Ascending aorta (tissue), 2 donors: ENCODE measurements around the gene NBR1. TPM values are rescaled to one million over a fixed set of nuclear protein-coding genes. Genes with fewer than 3 reads are reported as not detected.
"Not testable (repeated sequence)": the region's sequence is repeated elsewhere in the genome, so short reads cannot be mapped to it uniquely, and the experiment has no call there.

Experiments
- DNase-seq, 2 donors: peaks; one replicate each; pipeline ENCODE4 v3.0.0-alpha.2; 2019; ENCODE audit warnings: low spot score in 2 of 2
- H3K27ac ChIP-seq, 2 donors: fragments of 200-600 bp; sonication (generic); one replicate each; pipeline ENCODE4 v1.5.1; 2016 to 2017; ENCODE audit warnings: mild to moderate bottlenecking in 1 of 2
- H3K27me3 ChIP-seq: fragments of 200-600 bp; sonication (generic); one replicate; pipeline ENCODE4 v1.5.1; 2017
- H3K36me3 ChIP-seq, 2 donors: fragments of 200-600 bp; sonication (generic); one replicate each; pipeline ENCODE4 v1.5.1; 2016
- H3K4me1 ChIP-seq, 2 donors: fragments of 200-600 bp; sonication (generic); one replicate each; pipeline ENCODE4 v1.5.1; 2016 to 2017; ENCODE audit warnings: mild to moderate bottlenecking in 1 of 2
- H3K4me3 ChIP-seq, 2 donors: fragments of 200-600 bp; sonication (generic); one replicate each; pipeline ENCODE4 v1.5.1; 2016 to 2017; ENCODE audit warnings: mild to moderate bottlenecking in 1 of 2
- H3K9me3 ChIP-seq, 2 donors: fragments of 200-600 bp; sonication (generic); one replicate each; pipeline ENCODE4 v1.5.1; 2016
- CTCF ChIP-seq, 3 experiments: fragments of 200-600 bp in 2 of 3; fragments of 450-650 bp in 1 of 3; sonication (generic) in 2 of 3; IDR thresholded peaks; one replicate each; pipeline ENCODE4 v1.5.1; 2016 to 2019; ENCODE audit warnings: antibody characterized with exemption in 3 of 3, mild to moderate bottlenecking in 1 of 3, moderate library complexity in 1 of 3
- intact Hi-C: fragments of 100-400 bp; cut with DNase I; formaldehyde crosslinking; loops from one replicate; pipeline ENCODE4 v1.15.1; 2023
- total RNA-seq: library from RNA; depleted of rRNA; stranded (reverse); fragments of >200 nt; gene quantifications from one replicate; pipeline ENCODE4 v1.1.0, GENCODE V29; 2016

NBR1 gene
- total RNA-seq: 45.6 TPM

GRCh38 chr17:43170766-43171585 lies at the start of gene NBR1:
Gene NBR1, plus strand, starts transcription at chr17:43171214. Its CDS starts 4,586 bp downstream, at chr17:43175800.
- intact Hi-C loops: loop anchor here (1.0 to 2.0 kb wide), 4 partner anchors 46 to 150 kb away; partner anchors contain the start of gene BRCA1
- Histone ChIP-seq H3K27ac (peak within 1 kb of the TSS; percentile 97 to 99), H3K4me1 (peaks cover 0 to 41% of the 10 kb centered on the region in 2 donors), H3K27me3 (no peaks in the 10 kb centered on the region), H3K36me3 (no peaks in the 10 kb centered on the region), H3K4me3 (peak within 1 kb of the TSS; percentile 76 to 82), H3K9me3 (no peaks in the 10 kb centered on the region)
- peak; percentile 95 to 98 for DNase-seq
- no peak for TF ChIP-seq CTCF (IDR thresholded peaks at IDR 0.05)

GRCh38 chr17:43125133-43125966 lies 45.7 kb upstream of the NBR1 start, which contains the start of gene BRCA1:
Gene BRCA1, minus strand, starts transcription at chr17:43125364. Its CDS starts 1,268 bp downstream, at chr17:43124096.
- H3K27ac ChIP-seq: peak within 1 kb of the TSS; percentile 73 to 87
- TF ChIP-seq CTCF (IDR thresholded peaks at IDR 0.05): no peak
- no peaks in the 10 kb centered on the region for H3K36me3 ChIP-seq
- peaks cover 0 to 25% of the 10 kb centered on the region in 2 donors for H3K4me1 ChIP-seq
- H3K9me3 ChIP-seq: no peaks in the 10 kb centered on the region
- no peaks in the 10 kb centered on the region for H3K27me3 ChIP-seq
- peak; percentile 92 to 97 for DNase-seq
- peak within 1 kb of the TSS; percentile 69 to 76 for H3K4me3 ChIP-seq
- intact Hi-C loops: loop anchor here (1.0 to 2.0 kb wide), 4 partner anchors 41 to 127 kb away; partner anchors contain the start of genes RND2 and RPL27

- Histone ChIP-seq H3K27ac (peak overlapping the region; percentile 73 to 87), H3K9me3 (no peaks in the 10 kb centered on the region), H3K27me3 (no peaks in the 10 kb centered on the region), H3K4me1 (peaks cover 0 to 25% of the 10 kb centered on the region in 2 donors), H3K36me3 (no peaks in the 10 kb centered on the region), H3K4me3 (peak overlapping the region; percentile 69 to 76)
- TF ChIP-seq CTCF (IDR thresholded peaks at IDR 0.05): no peak
- DNase-seq: no peak
- intact Hi-C loops: loop anchor here (1.0 to 2.0 kb wide), 4 partner anchors 42 to 128 kb away; partner anchors contain the start of genes RND2 and RPL27
Measured at GRCh38 chr17:43125967-43126910, 44.8 kb upstream of the NBR1 start.

- peak overlapping the region in 1 of 2 donors; percentile 6 for H3K4me3 ChIP-seq
- intact Hi-C loops: no loop called here
- DNase-seq: no peak
Measured at GRCh38 chr17:43126911-43127290, 44.1 kb upstream of the NBR1 start.

GRCh38 chr17:43127333-43127876 lies 43.6 kb upstream of the NBR1 start:
- H3K27ac ChIP-seq, H3K9me3 ChIP-seq, H3K36me3 ChIP-seq, intact Hi-C loops, H3K4me3 ChIP-seq, H3K27me3 ChIP-seq, DNase-seq: not testable (repeated sequence)
- peaks cover 0 to 25% of the 10 kb centered on the region in 2 donors for H3K4me1 ChIP-seq

More at GRCh38 chr17:43126911-43127290, 44.1 kb upstream of the NBR1 start:
- Histone ChIP-seq H3K36me3 (no peaks in the 10 kb centered on the region), H3K9me3 (no peaks in the 10 kb centered on the region), H3K27ac (no peak overlapping the region), H3K27me3 (no peaks in the 10 kb centered on the region), H3K4me1 (peaks cover 0 to 25% of the 10 kb centered on the region in 2 donors)
- TF ChIP-seq CTCF (IDR thresholded peaks at IDR 0.05): no peak
